ENCODE measurements around the gene POFUT2. TPM values are rescaled to one million over a fixed set of nuclear protein-coding genes. Genes with fewer than 3 reads are reported as not detected.
A peak's percentile ranks its signal among the peaks of the same experiment; 100 is the strongest.

The POFUT2 gene
- total RNA-seq, 8 experiments from 2014 or later, result 17.3 to 40.8 (median 25.6) TPM

- 27 to 88% (median 67%) methylated on average over 1 to 3 of the region's 16 CpGs; no CpG with 5 or more reads in 6 of the 10 experiments for WGBS, 10 experiments
- Histone ChIP-seq H3K4me3 (no peak overlapping the region), H3K27ac (no peak overlapping the region), H3K4me1 (replicated peaks in 1 of 2) (peaks cover 23 to 25% of the 10 kb centered on the region in 2 donors)
- in situ Hi-C loops (cut with MboI; ENCODE audit: low pct_unique_long_range_greater_than_20kb in 2 of 9, low sequenced_read_pairs in 9 of 9, unreplicated experiment in 9 of 9), result loop anchor here in 1 of 9 experiments (25.0 kb wide), 1 partner anchor 114 kb away; no protein-coding TSS in a partner anchor
- no peak for ATAC-seq (replicated peaks in 6 of 8)
Observed at GRCh38 chr21:45323487-45324311, 36.0 kb upstream of the POFUT2 start.

DNA sequence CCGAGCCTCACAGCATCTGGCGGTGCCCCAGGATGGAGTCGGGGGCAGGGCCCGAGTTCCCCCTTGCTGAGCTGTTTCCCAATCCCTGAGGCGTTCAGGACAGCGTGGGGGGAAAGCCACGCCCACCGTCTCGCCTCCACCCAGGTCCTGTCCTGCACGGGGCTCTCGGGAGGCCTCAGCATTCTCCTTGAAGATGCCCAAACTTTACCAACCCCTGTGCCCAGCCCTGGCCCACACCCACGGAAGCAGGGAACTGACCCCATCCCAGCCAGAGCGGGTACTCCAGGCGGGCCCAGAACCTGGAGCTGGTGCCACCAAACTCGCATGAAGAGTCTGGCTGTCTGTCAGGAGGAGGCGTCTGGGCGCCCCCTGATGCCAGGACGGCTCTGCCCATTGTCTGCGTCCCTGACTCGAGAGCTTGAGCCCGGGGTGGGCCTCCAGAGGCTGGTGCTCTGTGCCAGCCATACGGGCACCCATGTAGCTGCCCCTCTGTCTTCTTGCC, 35.3 kb upstream of the POFUT2 start:
- in situ Hi-C loops (cut with MboI; ENCODE audit: low pct_unique_long_range_greater_than_20kb in 2 of 9, low sequenced_read_pairs in 9 of 9, unreplicated experiment in 9 of 9), result loop anchor here in 1 of 9 experiments (25.0 kb wide), 1 partner anchor 114 kb away; no protein-coding TSS in a partner anchor
- ATAC-seq (replicated peaks in 6 of 8), result peak in 4 of 8 experiments; percentile 12 to 52 (median 31)
- WGBS, 10 experiments, result 60 to 100% (median 69%) methylated on average over 1 to 6 of the region's 22 CpGs; no CpG with 5 or more reads in 4 of the 10 experiments
- no peak overlapping the region for H3K27ac ChIP-seq
- H3K4me3 ChIP-seq, result no peak overlapping the region
- peaks cover 26 to 28% of the 10 kb centered on the region in 2 donors for H3K4me1 ChIP-seq (replicated peaks in 1 of 2)

- in situ Hi-C loops (cut with MboI; ENCODE audit: low pct_unique_long_range_greater_than_20kb in 2 of 9, low sequenced_read_pairs in 9 of 9, unreplicated experiment in 9 of 9), result loop anchor here in 1 of 9 experiments (25.0 kb wide), 1 partner anchor 115 kb away; no protein-coding TSS in a partner anchor
- Histone ChIP-seq H3K27ac (no peak overlapping the region), H3K4me3 (no peak overlapping the region), H3K4me1 (replicated peaks in 1 of 2) (peaks cover 26 to 28% of the 10 kb centered on the region in 2 donors)
- ATAC-seq (replicated peaks in 6 of 8), result peak in 6 of 8 experiments; percentile 12 to 64 (median 36)
- 69 to 70% methylated on average over 2 to 9 of the region's 24 CpGs; no CpG with 5 or more reads in 8 of the 10 experiments for WGBS, 10 experiments
Observed at GRCh38 chr21:45322231-45322959, 34.7 kb upstream of the POFUT2 start.

GRCh38 chr21:45320261-45321025, 32.7 kb upstream of the POFUT2 start:
- no peak overlapping the region for H3K27ac ChIP-seq
- peak in 4 of 8 experiments; percentile 3 to 30 (median 20) for ATAC-seq (replicated peaks in 6 of 8)
- 60 to 100% (median 88%) methylated on average over 1 to 8 of the region's 22 CpGs; no CpG with 5 or more reads in 5 of the 10 experiments for WGBS, 10 experiments
- peaks cover 23 to 28% of the 10 kb centered on the region in 2 donors for H3K4me1 ChIP-seq (replicated peaks in 1 of 2)
- no peak overlapping the region for H3K4me3 ChIP-seq
- in situ Hi-C loops (cut with MboI; ENCODE audit: low pct_unique_long_range_greater_than_20kb in 2 of 9, low sequenced_read_pairs in 9 of 9, unreplicated experiment in 9 of 9), result loop anchor here in 1 of 9 experiments (25.0 kb wide), 1 partner anchor 117 kb away; no protein-coding TSS in a partner anchor

GRCh38 chr21:45319461-45320211, 31.9 kb upstream of the POFUT2 start:
- Histone ChIP-seq H3K4me3 (no peak overlapping the region), H3K4me1 (replicated peaks in 1 of 2) (peaks cover 23 to 28% of the 10 kb centered on the region in 2 donors), H3K27ac (no peak overlapping the region)
- WGBS, 10 experiments, result 0 to 100% (median 86%) methylated on average over 1 to 10 of the region's 23 CpGs; no CpG with 5 or more reads in 3 of the 10 experiments
- peak in 7 of 8 experiments; percentile 30 to 60 (median 39) for ATAC-seq (replicated peaks in 6 of 8)
- in situ Hi-C loops (cut with MboI; ENCODE audit: low pct_unique_long_range_greater_than_20kb in 2 of 9, low sequenced_read_pairs in 9 of 9, unreplicated experiment in 9 of 9), result loop anchor here in 1 of 9 experiments (25.0 kb wide), 1 partner anchor 118 kb away; no protein-coding TSS in a partner anchor

DNA sequence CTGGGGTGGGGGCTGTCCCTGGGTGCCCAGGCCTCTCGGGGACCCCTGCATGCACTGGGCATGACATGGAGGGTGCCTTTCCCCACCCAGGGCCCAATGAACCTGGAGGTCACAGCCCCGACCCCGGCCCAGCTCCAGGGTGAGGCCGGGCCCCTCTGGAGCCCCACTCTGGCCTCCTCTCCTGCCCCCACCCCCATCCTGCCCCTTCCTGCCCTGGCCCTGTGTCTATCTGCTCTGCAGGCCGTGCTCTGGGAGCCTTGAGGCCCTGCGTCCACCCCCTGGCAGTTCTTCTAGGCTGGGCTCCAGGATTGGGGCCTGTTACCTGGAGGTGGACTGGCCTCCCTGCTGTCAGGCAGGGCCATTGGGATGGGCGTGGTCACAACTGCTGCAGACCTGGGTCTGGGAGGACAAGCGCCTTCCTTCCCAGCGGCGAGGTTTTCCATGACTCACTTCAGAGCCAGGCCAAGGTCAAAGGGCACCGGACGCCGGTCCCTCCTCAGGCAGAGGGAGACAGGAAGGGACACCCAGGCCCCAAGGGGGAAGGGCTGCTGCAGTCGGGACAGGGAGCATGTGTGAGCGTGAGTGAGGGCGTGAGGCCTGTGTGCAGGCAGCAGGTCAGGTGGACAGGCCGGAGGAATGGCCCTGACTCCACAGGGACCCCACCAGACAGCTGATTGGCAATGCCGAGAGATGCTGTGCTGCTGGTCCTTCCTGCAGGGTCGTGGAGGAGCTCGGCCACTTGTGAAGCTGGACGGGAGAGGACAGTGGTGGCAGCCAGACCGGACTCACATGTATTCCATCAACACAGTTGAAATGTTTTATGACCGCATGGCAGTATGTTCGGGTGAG, 31.1 kb upstream of the POFUT2 start:
- peaks cover 23 to 28% of the 10 kb centered on the region in 2 donors for H3K4me1 ChIP-seq (replicated peaks in 1 of 2)
- peak overlapping the region in 1 of 2 donors; percentile 78 for H3K27ac ChIP-seq
- ATAC-seq (replicated peaks in 6 of 8), result peak in 6 of 8 experiments; percentile 34 to 79 (median 66)
- H3K4me3 ChIP-seq, result no peak overlapping the region
- in situ Hi-C loops (cut with MboI; ENCODE audit: low pct_unique_long_range_greater_than_20kb in 2 of 9, low sequenced_read_pairs in 9 of 9, unreplicated experiment in 9 of 9), result loop anchor here in 1 of 9 experiments (25.0 kb wide), 1 partner anchor 119 kb away; no protein-coding TSS in a partner anchor
- WGBS, 10 experiments, result 31 to 100% (median 83%) methylated on average over 1 to 7 of the region's 24 CpGs; no CpG with 5 or more reads in 2 of the 10 experiments

GRCh38 chr21:45318146-45318555, 30.5 kb upstream of the POFUT2 start:
- Histone ChIP-seq H3K4me3 (no peak overlapping the region), H3K4me1 (replicated peaks in 1 of 2) (peaks cover 23 to 28% of the 10 kb centered on the region in 2 donors), H3K27ac (peak overlapping the region in 1 of 2 donors; percentile 78)
- WGBS, 10 experiments, result no CpG with 5 or more reads among the region's 7 CpGs
- no peak for ATAC-seq (replicated peaks in 6 of 8)
- in situ Hi-C loops (cut with MboI; ENCODE audit: low pct_unique_long_range_greater_than_20kb in 2 of 9, low sequenced_read_pairs in 9 of 9, unreplicated experiment in 9 of 9), result loop anchor here in 1 of 9 experiments (25.0 kb wide), 1 partner anchor 119 kb away; no protein-coding TSS in a partner anchor

DNA sequence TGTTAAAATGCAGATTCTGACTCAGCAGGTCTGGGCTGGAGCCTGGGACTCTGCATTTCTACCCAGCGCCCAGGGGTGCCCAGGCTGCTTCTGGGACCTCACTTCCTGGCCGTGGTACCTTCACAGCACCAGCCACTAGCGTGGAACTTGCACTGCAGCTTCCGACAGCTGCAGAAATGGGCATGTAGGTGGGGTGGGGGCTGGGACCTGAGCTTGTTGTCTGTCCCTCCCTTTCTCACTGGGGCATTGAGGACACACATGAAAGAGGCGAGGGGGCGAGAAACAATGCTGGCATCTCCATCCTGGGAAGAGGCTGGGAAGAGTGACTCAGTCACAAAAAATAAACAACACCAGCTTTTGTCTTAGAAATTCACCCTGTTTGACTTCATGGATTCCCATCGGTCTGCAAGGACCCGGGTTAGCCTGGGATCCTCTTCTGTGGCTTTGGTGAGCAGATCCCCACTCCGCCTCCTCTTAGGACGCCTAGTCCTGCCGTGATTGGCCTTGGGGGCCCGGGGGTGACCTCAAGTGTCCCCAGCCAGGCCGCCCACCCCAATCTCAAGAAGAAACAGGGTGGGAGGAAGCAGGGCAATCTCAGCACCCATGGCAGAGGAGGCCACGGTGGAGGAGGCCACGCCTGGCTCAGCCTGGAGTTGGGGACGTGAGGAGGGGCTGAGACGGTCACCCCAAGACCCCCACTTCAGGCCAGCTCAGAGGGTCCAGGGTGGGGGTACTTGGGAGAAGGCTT, 29.9 kb upstream of the POFUT2 start:
- WGBS, 10 experiments, result 8 to 100% (median 82%) methylated on average over 2 to 9 of the region's 17 CpGs; no CpG with 5 or more reads in 3 of the 10 experiments
- H3K4me3 ChIP-seq, result no peak overlapping the region
- ATAC-seq (replicated peaks in 6 of 8), result peak in 2 of 8 experiments; percentile 12 to 14
- in situ Hi-C loops (cut with MboI; ENCODE audit: low pct_unique_long_range_greater_than_20kb in 2 of 9, low sequenced_read_pairs in 9 of 9, unreplicated experiment in 9 of 9), result loop anchor here in 1 of 9 experiments (25.0 kb wide), 1 partner anchor 120 kb away; no protein-coding TSS in a partner anchor
- peaks cover 22 to 25% of the 10 kb centered on the region in 2 donors for H3K4me1 ChIP-seq (replicated peaks in 1 of 2)
- H3K27ac ChIP-seq, result no peak overlapping the region

DNA sequence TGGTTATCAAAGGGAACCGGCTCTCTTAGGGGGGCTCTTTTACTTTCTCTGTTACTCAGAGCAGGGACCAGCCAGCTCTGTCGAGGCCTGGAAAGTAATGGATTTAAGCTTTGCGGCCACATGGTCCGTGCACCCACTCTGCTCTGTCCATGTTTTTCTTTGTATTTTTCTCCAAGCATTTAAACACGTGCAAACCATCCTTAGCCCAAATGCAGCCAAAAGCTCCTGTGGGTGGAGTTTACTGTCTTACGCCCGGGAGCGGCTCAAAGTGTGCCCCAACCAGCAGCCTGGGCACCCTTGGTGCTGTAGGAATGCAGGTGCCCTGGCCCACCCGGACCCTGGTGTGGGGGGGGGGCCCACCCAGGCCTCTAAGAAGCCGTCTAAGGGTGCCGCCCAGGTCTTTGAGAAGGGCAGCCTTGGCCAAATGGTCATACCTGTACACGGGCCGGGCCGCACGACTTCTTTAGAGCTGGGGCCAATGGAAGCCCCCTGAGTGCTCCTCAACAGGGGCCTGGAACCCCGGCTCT, 29.2 kb upstream of the POFUT2 start:
- WGBS, 10 experiments, result 53 to 97% (median 96%) methylated on average over 2 to 5 of the region's 16 CpGs; no CpG with 5 or more reads in 5 of the 10 experiments
- Histone ChIP-seq H3K27ac (no peak overlapping the region), H3K4me3 (no peak overlapping the region), H3K4me1 (replicated peaks in 1 of 2) (peaks cover 17 to 21% of the 10 kb centered on the region in 2 donors)
- no peak for ATAC-seq (replicated peaks in 6 of 8)
- in situ Hi-C loops (cut with MboI; ENCODE audit: low pct_unique_long_range_greater_than_20kb in 2 of 9, low sequenced_read_pairs in 9 of 9, unreplicated experiment in 9 of 9), result loop anchor here in 1 of 9 experiments (25.0 kb wide), 1 partner anchor 120 kb away; no protein-coding TSS in a partner anchor

All from motor neuron (in vitro differentiated cells).